Measurements from ENCODE around the gene TULP4. TPM values are rescaled to one million over a fixed set of nuclear protein-coding genes. Genes with fewer than 3 reads are reported as not detected.

Gene TULP4
- polyA plus RNA-seq, 3 donors = 6.5 to 10.6 (median 7.9) TPM

- Histone ChIP-seq H3K4me3 (replicated peaks in 1 of 3; ENCODE audit: low read depth in 2 of 3, low read length in 3 of 3) (no peak overlapping the region), H3K27ac (ENCODE audit: low read depth in 1 of 2, low read length in 2 of 2) (no peak overlapping the region), H2AFZ (ENCODE audit: insufficient read depth, low read depth, low read length, poor library complexity, severe bottlenecking) (no peak overlapping the region), H3K9ac (ENCODE audit: insufficient read depth, low read length, poor library complexity, severe bottlenecking) (no peak overlapping the region), H3K36me3 (replicated peaks in 1 of 2; ENCODE audit: control insufficient read depth in 1 of 2, insufficient read depth in 2 of 2, low read length in 2 of 2) (peaks cover 2 to 24% of the 10 kb centered on the region in 2 donors), H3K27me3 (ENCODE audit: control insufficient read depth in 2 of 2, insufficient read depth in 2 of 2, low read length in 2 of 2) (no peaks in the 10 kb centered on the region), H3K9me3 (replicated peaks in 1 of 2; ENCODE audit: control insufficient read depth in 1 of 2, insufficient read depth in 1 of 2, low read length in 2 of 2) (no peaks in the 10 kb centered on the region), H3K4me2 (replicated peaks; ENCODE audit: extremely low read depth, low read length, poor library complexity, severe bottlenecking) (no peak overlapping the region), H3K79me2 (ENCODE audit: insufficient read depth, low read length) (no peaks in the 10 kb centered on the region), H3K4me1 (ENCODE audit: control insufficient read depth in 1 of 2, insufficient read depth in 2 of 2, low read length in 2 of 2) (no peaks in the 10 kb centered on the region), H4K20me1 (ENCODE audit: insufficient read depth, low read length) (no peaks in the 10 kb centered on the region)
- H3K4me3 Mint-ChIP-seq = no peak overlapping the region
- WGBS (ENCODE audit: insufficient coverage) = 94% methylated on average over 13 of the region's 13 CpGs
- DNase-seq = no peak
- H3K27me3 Mint-ChIP-seq (ENCODE audit: low read depth in 3 of 3) = peaks cover 0 to 1% (median 0%) of the 10 kb centered on the region in 3 donors
- no peaks in the 10 kb centered on the region for H3K9me3 Mint-ChIP-seq
- H3K27ac Mint-ChIP-seq = peak overlapping the region in 1 of 7 donors; percentile 49
- no peaks in the 10 kb centered on the region for H3K4me1 Mint-ChIP-seq
- intact Hi-C loops (cut with micrococcal nuclease) = no loop called here
- TF ChIP-seq CTCF (IDR thresholded peaks at IDR 0.05) = no peak
- peaks cover 25 to 39% of the 10 kb centered on the region in 2 donors for H3K36me3 Mint-ChIP-seq
Observed at GRCh38 chr6:158431560-158431959, 119.3 kb downstream of the TULP4 start.

DNA sequence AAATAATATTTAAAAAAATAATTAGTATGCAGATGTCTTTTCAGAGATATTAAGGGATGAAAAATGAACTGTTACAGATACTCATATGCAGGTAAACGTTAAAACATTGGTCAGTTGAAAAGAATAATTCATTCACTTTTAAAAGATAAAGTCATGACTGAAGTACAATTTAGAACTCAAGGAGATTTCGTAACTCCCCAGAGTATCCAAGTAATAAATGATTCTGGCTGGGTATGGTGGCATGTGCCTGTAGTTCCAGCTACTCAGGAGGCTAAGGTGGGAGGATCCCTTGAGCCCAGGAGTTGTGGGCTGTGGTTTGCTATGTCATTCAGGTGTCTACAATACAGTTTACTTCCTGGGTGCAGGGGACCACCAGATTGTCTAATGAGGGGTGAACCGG lies 125.3 kb downstream of the TULP4 start:
- Mint-ChIP-seq H3K4me1 (peaks cover 2% of the 10 kb centered on the region), H3K27me3 (ENCODE audit: low read depth in 3 of 3) (peaks cover 0 to 1% (median 0%) of the 10 kb centered on the region in 3 donors), H3K27ac (no peak overlapping the region), H3K4me3 (no peak overlapping the region), H3K9me3 (peaks cover 0 to 1% (median 0%) of the 10 kb centered on the region in 7 donors), H3K36me3 (peaks cover 20 to 23% of the 10 kb centered on the region in 2 donors)
- no peak for DNase-seq
- no peak overlapping the region for H3K9ac ChIP-seq (ENCODE audit: insufficient read depth, low read length, poor library complexity, severe bottlenecking)
- no peaks in the 10 kb centered on the region for H3K4me1 ChIP-seq (ENCODE audit: control insufficient read depth in 1 of 2, insufficient read depth in 2 of 2, low read length in 2 of 2)
- no peaks in the 10 kb centered on the region for H3K27me3 ChIP-seq (ENCODE audit: control insufficient read depth in 2 of 2, insufficient read depth in 2 of 2, low read length in 2 of 2)
- WGBS (ENCODE audit: insufficient coverage) = 100% methylated on average over 1 of the region's 3 CpGs
- no peak overlapping the region for H3K27ac ChIP-seq (ENCODE audit: low read depth in 1 of 2, low read length in 2 of 2)
- H3K4me2 ChIP-seq (replicated peaks; ENCODE audit: extremely low read depth, low read length, poor library complexity, severe bottlenecking) = no peak overlapping the region
- no peak overlapping the region for H2AFZ ChIP-seq (ENCODE audit: insufficient read depth, low read depth, low read length, poor library complexity, severe bottlenecking)
- no peak for TF ChIP-seq CTCF (IDR thresholded peaks at IDR 0.05)
- intact Hi-C loops (cut with micrococcal nuclease) = no loop called here
- no peaks in the 10 kb centered on the region for H4K20me1 ChIP-seq (ENCODE audit: insufficient read depth, low read length)
- H3K9me3 ChIP-seq (replicated peaks in 1 of 2; ENCODE audit: control insufficient read depth in 1 of 2, insufficient read depth in 1 of 2, low read length in 2 of 2) = no peaks in the 10 kb centered on the region
- H3K36me3 ChIP-seq (replicated peaks in 1 of 2; ENCODE audit: control insufficient read depth in 1 of 2, insufficient read depth in 2 of 2, low read length in 2 of 2) = peaks cover 0 to 15% of the 10 kb centered on the region in 2 donors
- no peaks in the 10 kb centered on the region for H3K79me2 ChIP-seq (ENCODE audit: insufficient read depth, low read length)
- no peak overlapping the region for H3K4me3 ChIP-seq (replicated peaks in 1 of 3; ENCODE audit: low read depth in 2 of 3, low read length in 3 of 3)
